ENCODE measurements around the gene GPR18. TPM values are rescaled to one million over a fixed set of nuclear protein-coding genes. Genes with fewer than 3 reads are reported as not detected.

Gene GPR18
- total and polyA plus RNA-seq, 2 of the 13 experiments (the other 11 are each of a cell fraction or from before 2014, with no cell fraction given) = not detected

DNA sequence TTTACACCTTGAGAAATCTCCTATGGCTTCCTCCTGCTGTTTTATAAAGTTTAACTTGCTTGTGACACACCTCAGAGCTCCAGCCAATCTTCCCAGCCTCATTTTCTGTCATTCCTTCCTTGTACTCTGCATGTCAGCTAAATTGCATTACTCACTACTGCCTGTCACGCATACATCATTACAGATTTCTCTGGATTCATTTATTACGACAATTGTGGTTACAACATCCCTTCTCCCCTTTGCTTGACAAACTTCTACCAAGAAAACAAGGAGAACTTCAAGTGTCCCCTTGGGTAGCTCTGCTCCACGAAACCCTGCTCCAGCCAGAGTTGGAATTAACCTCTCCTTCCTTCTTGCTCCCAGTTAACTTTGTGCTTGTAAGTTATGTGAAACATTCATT is 22.0 kb upstream of the GPR18 start:
- no peak overlapping the region for H3K9ac ChIP-seq (ENCODE audit: insufficient read depth, low read depth, low read length)
- ATAC-seq = no peak
- H2AFZ ChIP-seq (ENCODE audit: low read length) = no peak overlapping the region
- in situ Hi-C loops (cut with HindIII; ENCODE audit: extremely low pct_ligation_motif_present, low pct_unique_long_range_greater_than_20kb) = no loop called here
- DNase-seq (ENCODE audit: low spot score) = no peak
- no peaks in the 10 kb centered on the region for H3K9me3 ChIP-seq (ENCODE audit: low read length)
- 99% methylated on average over 3 of the region's 3 CpGs for WGBS (ENCODE audit: low lambda C conversion rate)
- ChIA-PET CTCF (ENCODE audit: low intra/inter-chr PET ratio, low total read pairs) (no interaction called here), POLR2A (no interaction called here)
- no peak for FAIRE-seq
- BruUV-seq (replicated peaks) = no TSS peak
- no peak overlapping the region for H3K4me2 ChIP-seq (ENCODE audit: low read depth, low read length)
- no peaks in the 10 kb centered on the region for H3K27me3 ChIP-seq (ENCODE audit: control insufficient read depth in 1 of 2, insufficient read depth in 2 of 2, low read length in 2 of 2)
- H3K27ac ChIP-seq (ENCODE audit: extremely low read length, insufficient read depth, low read length) = no peak overlapping the region
- no peak overlapping the region for H3K4me3 ChIP-seq (replicated peaks in 1 of 3; ENCODE audit: insufficient read depth in 1 of 3, low read depth in 2 of 3, low read length in 3 of 3)
- peaks cover 7% of the 10 kb centered on the region for H3K4me1 ChIP-seq (ENCODE audit: insufficient read depth, low read length)
- H3K79me2 ChIP-seq (ENCODE audit: insufficient read depth, low read length) = no peaks in the 10 kb centered on the region
- intact Hi-C loops (cut with micrococcal nuclease; ENCODE audit: unreplicated experiment) = no loop called here
- no peak for TF ChIP-seq ZNF33B (CRISPR knock-in tag; IDR thresholded peaks at IDR 0.05)
- TF ChIP-seq GABPA (IDR thresholded peaks at IDR 0.05; ENCODE audit: low read depth, low read length) = no peak
- no peak for TF ChIP-seq GABPA (CRISPR knock-in tag; IDR thresholded peaks at IDR 0.05; ENCODE audit: low read depth)
- no peak for TF ChIP-seq ATF7 (IDR thresholded peaks at IDR 0.05)
- no peak for TF ChIP-seq ATF7 (CRISPR knock-in tag; IDR thresholded peaks at IDR 0.05)
- TF ChIP-seq NR2F2 (IDR thresholded peaks at IDR 0.05; ENCODE audit: borderline replicate concordance, low read depth) = no peak
- TF ChIP-seq, protein P1, sequence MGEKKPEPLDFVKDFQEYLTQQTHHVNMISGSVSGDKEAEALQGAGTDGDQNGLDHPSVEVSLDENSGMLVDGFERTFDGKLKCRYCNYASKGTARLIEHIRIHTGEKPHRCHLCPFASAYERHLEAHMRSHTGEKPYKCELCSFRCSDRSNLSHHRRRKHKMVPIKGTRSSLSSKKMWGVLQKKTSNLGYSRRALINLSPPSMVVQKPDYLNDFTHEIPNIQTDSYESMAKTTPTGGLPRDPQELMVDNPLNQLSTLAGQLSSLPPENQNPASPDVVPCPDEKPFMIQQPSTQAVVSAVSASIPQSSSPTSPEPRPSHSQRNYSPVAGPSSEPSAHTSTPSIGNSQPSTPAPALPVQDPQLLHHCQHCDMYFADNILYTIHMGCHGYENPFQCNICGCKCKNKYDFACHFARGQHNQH (CRISPR knock-in tag; IDR thresholded peaks at IDR 0.05) = no peak
- TF ChIP-seq RERE (CRISPR knock-in tag; IDR thresholded peaks at IDR 0.05; ENCODE audit: low read depth) = no peak
- no peak for TF ChIP-seq KDM3A (CRISPR knock-in tag; IDR thresholded peaks at IDR 0.05; ENCODE audit: low read depth)
- TF ChIP-seq SRSF9 (IDR thresholded peaks at IDR 0.05; ENCODE audit: borderline replicate concordance, insufficient read depth, low read depth, low read length, poor library complexity, severe bottlenecking) = no peak
- TF ChIP-seq AGO1 (IDR thresholded peaks at IDR 0.05; ENCODE audit: low read depth, low read length, poor library complexity, severe bottlenecking) = no peak
- TF ChIP-seq HHEX (CRISPR knock-in tag; IDR thresholded peaks at IDR 0.05) = no peak
- no peak for TF ChIP-seq JDP2 (CRISPR knock-in tag; IDR thresholded peaks at IDR 0.05; ENCODE audit: borderline replicate concordance)
- TF ChIP-seq ZNF382 (CRISPR knock-in tag; IDR thresholded peaks at IDR 0.05; ENCODE audit: borderline replicate concordance) = no peak
- TF ChIP-seq HNRNPH1 (optimal IDR thresholded peaks at IDR 0.05; ENCODE audit: low read depth, low read length) = no peak
- TF ChIP-seq NFATC3 (CRISPR knock-in tag; IDR thresholded peaks at IDR 0.05) = no peak
- H4K20me1 ChIP-seq (ENCODE audit: insufficient read depth, low read length) = peaks cover 3% of the 10 kb centered on the region; the same call in 1 of the 2 replicates
- peaks cover 2 to 11% of the 10 kb centered on the region in 2 experiments; a peak in 4 of 5 replicates for H3K36me3 ChIP-seq (replicated peaks in 1 of 2; ENCODE audit: control insufficient read depth in 1 of 2, insufficient read depth in 2 of 2, low read length in 2 of 2)
